Fibroblast of pulmonary artery (primary cell): ENCODE measurements around the gene KIF16B.
"Not testable (repeated sequence)": the region's sequence is repeated elsewhere in the genome, so short reads cannot be mapped to it uniquely, and the experiment has no call there.

Experiments
- DNase-seq: peaks from one replicate; pipeline ENCODE4 v3.0.0-alpha.2; 2010; ENCODE audit warnings: low read depth
- H3K4me3 ChIP-seq: replicated peaks from 2 replicates; pipeline ENCODE4 v1.5.1; 2011; ENCODE audit warnings: low read depth, mild to moderate bottlenecking, control low read depth, low read length, moderate library complexity
- CTCF ChIP-seq: IDR thresholded peaks from 2 replicates; pipeline ENCODE4 v1.5.1; 2011; ENCODE audit warnings: mild to moderate bottlenecking, control low read depth, low read length, inconsistent platforms; ENCODE audit errors: missing control alignments

Gene KIF16B

DNA sequence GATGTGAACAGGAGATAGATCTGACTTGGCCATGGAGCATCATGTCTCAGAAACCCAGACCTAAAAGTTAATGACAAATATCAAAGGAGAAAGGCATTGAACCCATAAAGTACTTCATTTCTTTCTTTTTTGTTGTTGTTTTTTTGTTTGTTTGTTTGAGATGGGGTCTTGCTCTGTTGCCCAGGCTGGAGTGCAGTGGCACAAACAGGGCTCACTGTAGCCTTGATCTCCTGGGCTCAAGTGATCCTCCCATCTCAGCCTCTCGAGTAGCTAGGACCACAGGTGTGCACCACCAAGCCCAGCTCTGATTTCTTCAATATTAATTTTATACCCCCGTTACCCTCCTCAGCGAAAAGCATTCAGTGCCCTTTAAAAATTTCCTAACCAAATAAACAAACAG lies 45.8 kb downstream of the KIF16B start:
- no peak for TF ChIP-seq CTCF

DNA sequence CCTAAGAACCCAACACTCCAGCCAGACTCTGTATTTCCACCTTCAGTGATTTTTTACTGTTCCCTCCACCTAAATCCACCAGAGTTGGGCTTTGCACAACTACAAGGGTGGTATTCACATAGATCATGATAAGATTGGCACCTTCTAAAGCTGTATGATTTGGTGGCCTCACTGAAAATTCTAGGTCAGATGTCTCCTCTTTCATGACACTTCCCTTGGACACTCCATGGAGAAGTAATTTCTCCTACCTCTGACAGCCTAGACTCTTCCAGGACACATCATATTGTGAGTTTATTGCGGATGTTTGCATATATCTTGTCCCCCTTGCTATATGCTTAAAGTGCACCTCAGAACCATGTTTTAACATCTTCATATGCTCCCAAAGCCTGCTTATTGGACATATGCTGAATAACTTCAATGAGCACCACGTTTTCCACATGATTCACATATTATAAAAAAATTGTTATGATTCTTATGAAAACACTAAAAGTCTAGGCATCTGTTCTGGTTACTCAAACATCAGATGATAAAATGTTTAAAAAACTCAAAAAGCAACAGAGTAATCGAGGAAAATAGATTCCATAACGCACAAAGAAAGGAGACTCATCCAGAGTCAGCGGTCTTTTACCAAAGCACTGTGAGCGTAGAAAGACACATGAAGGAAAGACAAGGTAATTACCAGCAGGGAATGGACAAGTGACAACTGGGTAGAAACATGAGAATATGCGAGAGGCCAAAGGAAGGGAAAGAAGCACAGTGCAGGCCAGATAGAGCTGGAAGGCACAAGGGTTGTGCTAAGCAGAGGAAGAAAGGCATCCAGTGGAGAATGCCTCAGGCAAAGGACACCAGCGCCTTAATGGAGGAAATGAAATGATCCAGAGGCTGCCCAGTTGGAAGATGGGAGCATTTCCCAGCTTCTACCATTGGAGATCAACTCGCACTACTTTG lies 46.5 kb downstream of the KIF16B start:
- H3K4me3 ChIP-seq = no peak overlapping the region
- TF ChIP-seq CTCF = no peak
- no peak for DNase-seq

More for the DNA sequence above, 45.8 kb downstream of the KIF16B start:
- no peak for DNase-seq
- no peak overlapping the region for H3K4me3 ChIP-seq

DNA sequence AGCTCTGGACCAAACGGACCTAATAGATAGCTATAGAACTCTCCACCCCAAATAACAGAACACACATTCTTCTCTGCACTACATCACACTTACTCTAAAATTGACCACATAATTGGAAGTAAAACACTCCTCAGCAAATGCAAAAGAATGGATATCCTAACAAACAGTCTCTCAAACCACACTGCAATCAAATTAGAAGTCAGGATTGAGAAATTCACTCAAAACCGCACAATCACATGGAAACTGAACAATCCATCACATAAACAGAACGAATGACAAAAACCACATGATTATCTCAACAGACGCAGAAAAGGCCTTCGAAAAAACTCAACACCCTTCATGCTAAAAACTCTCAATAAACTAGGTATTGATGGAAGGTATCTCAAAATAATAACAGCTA lies 50.6 kb downstream of the KIF16B start:
- not testable (repeated sequence) for H3K4me3 ChIP-seq, DNase-seq

DNA sequence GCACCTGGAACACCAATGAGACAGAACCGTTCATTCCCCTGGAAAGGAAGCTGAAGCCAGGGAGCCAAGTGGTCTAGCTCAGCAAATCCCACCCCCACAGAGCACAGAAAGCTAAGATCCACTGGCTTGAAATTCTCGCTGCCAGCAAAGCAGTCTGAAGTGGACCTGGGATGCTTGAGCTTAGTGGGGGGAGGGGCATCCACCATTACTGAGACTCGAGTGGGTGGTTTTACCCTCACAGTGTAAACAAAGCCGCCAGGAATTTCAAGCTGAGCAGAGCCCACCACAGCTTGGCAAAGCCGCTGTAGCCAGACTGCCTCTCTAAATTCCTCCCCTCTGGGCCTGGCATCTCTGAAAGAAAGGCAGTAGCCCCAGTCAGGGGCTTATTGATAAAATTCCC lies 53.1 kb downstream of the KIF16B start:
- H3K4me3 ChIP-seq = no peak overlapping the region
- no peak for DNase-seq
- TF ChIP-seq CTCF = no peak

GRCh38 chr20:16519673-16520072 lies 53.6 kb downstream of the KIF16B start:
- not testable (repeated sequence) for DNase-seq, H3K4me3 ChIP-seq

GRCh38 chr20:16518784-16519084 lies 54.5 kb downstream of the KIF16B start:
- no peak for DNase-seq
- no peak overlapping the region for H3K4me3 ChIP-seq
- TF ChIP-seq CTCF = no peak

- DNase-seq = peak; percentile 60
- no peak overlapping the region for H3K4me3 ChIP-seq
- TF ChIP-seq CTCF = peak; percentile 68
Observed at GRCh38 chr20:16517946-16518783, 55.1 kb downstream of the KIF16B start.
